Femur (tissue), 1 donor: Measurements from ENCODE around the gene ASMT.
A peak's percentile ranks its signal among the peaks of the same experiment; 100 is the strongest.
"Not testable (repeated sequence)": the region's sequence is repeated elsewhere in the genome, so short reads cannot be mapped to it uniquely, and the experiment has no call there.

Experiments used
- DNase-seq: peaks from one replicate; pipeline ENCODE4 v3.0.0-alpha.2; 2017

The ASMT gene

GRCh38 chrX:1652011-1652811 is 37.4 kb downstream of the ASMT start:
- peak; percentile 27 for DNase-seq

GRCh38 chrX:1656379-1656778 is 41.5 kb downstream of the ASMT start:
- DNase-seq = no peak

GRCh38 chrX:1657367-1658070 is 42.7 kb downstream of the ASMT start:
- no peak for DNase-seq

GRCh38 chrX:1658071-1658491 is 43.2 kb downstream of the ASMT start:
- DNase-seq = no peak

GRCh38 chrX:1659664-1660461 is 45.0 kb downstream of the ASMT start:
- no peak for DNase-seq

GRCh38 chrX:1661048-1661921 is 46.4 kb downstream of the ASMT start:
- peak; percentile 51 for DNase-seq

GRCh38 chrX:1661922-1662221 is 47.0 kb downstream of the ASMT start:
- no peak for DNase-seq

GRCh38 chrX:1667566-1667965 is 52.7 kb downstream of the ASMT start:
- no peak for DNase-seq

- no peak for DNase-seq
Observed at GRCh38 chrX:1673337-1673736, 58.5 kb downstream of the ASMT start.

GRCh38 chrX:1676866-1677265 is 62.0 kb downstream of the ASMT start:
- no peak for DNase-seq

- DNase-seq = no peak
Observed at GRCh38 chrX:1679238-1679637, 64.4 kb downstream of the ASMT start.

GRCh38 chrX:1681439-1681838 is 66.6 kb downstream of the ASMT start:
- no peak for DNase-seq

- not testable (repeated sequence) for DNase-seq
Observed at GRCh38 chrX:1681856-1682255, 67.0 kb downstream of the ASMT start.

- DNase-seq = not testable (repeated sequence)
Observed at GRCh38 chrX:1682501-1682900, 67.6 kb downstream of the ASMT start.

GRCh38 chrX:1684883-1685282 is 70.0 kb downstream of the ASMT start:
- DNase-seq = not testable (repeated sequence)

GRCh38 chrX:1685444-1685880 is 70.6 kb downstream of the ASMT start:
- not testable (repeated sequence) for DNase-seq

- no peak for DNase-seq
Observed at GRCh38 chrX:1686642-1687041, 71.8 kb downstream of the ASMT start.
